Measurements from ENCODE around the gene CACNB4. TPM values are rescaled to one million over a fixed set of nuclear protein-coding genes. Genes with fewer than 3 reads are reported as not detected.

CACNB4 gene
- total RNA-seq, 4 donors from 2014 or later: 0.20 to 1.6 (median 0.90) TPM

GRCh38 chr2:152065945-152066344 lies 32.9 kb downstream of the CACNB4 start:
- Histone ChIP-seq H3K4me3 (no peak overlapping the region), H3K9me3 (no peaks in the 10 kb centered on the region), H3K36me3 (no peaks in the 10 kb centered on the region), H3K27ac (no peak overlapping the region), H3K4me1 (no peaks in the 10 kb centered on the region), H3K27me3 (no peaks in the 10 kb centered on the region)
- intact Hi-C loops (cut with DNase I; ENCODE audit: low total_unique reads): no loop called here
- 83 to 86% methylated on average over 3 of the region's 3 CpGs for WGBS, 2 donors (ENCODE audit: low coverage in 1 of 2)
- no peak for DNase-seq
- in situ Hi-C loops (cut with MboI; ENCODE audit: low pct_ligation_motif_present in 1 of 4, low pct_unique_long_range_greater_than_20kb in 1 of 4, low sequenced_read_pairs in 3 of 4): no loop called here
- TF ChIP-seq POLR2AphosphoS5 (IDR thresholded peaks at IDR 0.05) (no peak), EP300 (IDR thresholded peaks at IDR 0.05; ENCODE audit: low read depth) (no peak), POLR2A (IDR thresholded peaks at IDR 0.05) (no peak), CTCF (IDR thresholded peaks at IDR 0.05) (no peak)

- Histone ChIP-seq H3K4me1 (no peaks in the 10 kb centered on the region), H3K27me3 (no peaks in the 10 kb centered on the region), H3K9me3 (no peaks in the 10 kb centered on the region), H3K36me3 (no peaks in the 10 kb centered on the region), H3K4me3 (no peak overlapping the region), H3K27ac (no peak overlapping the region)
- in situ Hi-C loops (cut with MboI; ENCODE audit: low pct_ligation_motif_present in 1 of 4, low pct_unique_long_range_greater_than_20kb in 1 of 4, low sequenced_read_pairs in 3 of 4) (no loop called here), intact Hi-C loops (cut with DNase I; ENCODE audit: low total_unique reads) (no loop called here)
- 55 to 61% methylated on average over 3 of the region's 3 CpGs for WGBS, 2 donors (ENCODE audit: low coverage in 1 of 2)
- TF ChIP-seq EP300 (IDR thresholded peaks at IDR 0.05; ENCODE audit: low read depth) (no peak), CTCF (IDR thresholded peaks at IDR 0.05) (no peak), POLR2AphosphoS5 (IDR thresholded peaks at IDR 0.05) (no peak), POLR2A (IDR thresholded peaks at IDR 0.05) (no peak)
- DNase-seq: no peak
These were observed 34.8 kb downstream of the CACNB4 start for GRCh38 chr2:152064001-152064400.

- in situ Hi-C loops (cut with MboI; ENCODE audit: low pct_ligation_motif_present in 1 of 4, low pct_unique_long_range_greater_than_20kb in 1 of 4, low sequenced_read_pairs in 3 of 4) (no loop called here), intact Hi-C loops (cut with DNase I; ENCODE audit: low total_unique reads) (no loop called here)
- 47 to 63% methylated on average over 2 to 3 of the region's 3 CpGs for WGBS, 2 donors (ENCODE audit: low coverage in 1 of 2)
- Histone ChIP-seq H3K4me3 (no peak overlapping the region), H3K4me1 (no peaks in the 10 kb centered on the region), H3K36me3 (no peaks in the 10 kb centered on the region), H3K27me3 (no peaks in the 10 kb centered on the region), H3K9me3 (peaks cover 0 to 4% of the 10 kb centered on the region in 2 donors), H3K27ac (no peak overlapping the region)
- TF ChIP-seq POLR2AphosphoS5 (IDR thresholded peaks at IDR 0.05) (no peak), CTCF (IDR thresholded peaks at IDR 0.05) (no peak)
- no peak for DNase-seq
These were observed 35.4 kb downstream of the CACNB4 start for GRCh38 chr2:152063325-152063924.

- Histone ChIP-seq H3K27me3 (no peaks in the 10 kb centered on the region), H3K4me3 (no peak overlapping the region), H3K27ac (peak overlapping the region in 1 of 4 donors; percentile 17), H3K36me3 (no peaks in the 10 kb centered on the region), H3K9me3 (peaks cover 0 to 4% of the 10 kb centered on the region in 2 donors), H3K4me1 (no peaks in the 10 kb centered on the region)
- in situ Hi-C loops (cut with MboI; ENCODE audit: low pct_ligation_motif_present in 1 of 4, low pct_unique_long_range_greater_than_20kb in 1 of 4, low sequenced_read_pairs in 3 of 4) (no loop called here), intact Hi-C loops (cut with DNase I; ENCODE audit: low total_unique reads) (no loop called here)
- TF ChIP-seq POLR2AphosphoS5 (IDR thresholded peaks at IDR 0.05): no peak
- no peak for TF ChIP-seq CTCF (IDR thresholded peaks at IDR 0.05)
- no peak for TF ChIP-seq EP300 (IDR thresholded peaks at IDR 0.05; ENCODE audit: low read depth)
- TF ChIP-seq POLR2A (IDR thresholded peaks at IDR 0.05): no peak
- DNase-seq: no peak
- WGBS, 2 donors (ENCODE audit: low coverage in 1 of 2): 55 to 80% methylated on average over 1 to 7 of the region's 7 CpGs
These were observed 36.4 kb downstream of the CACNB4 start for GRCh38 chr2:152062125-152063091.
